Progenitor cell of endocrine pancreas (in vitro differentiated cells): ENCODE measurements around the gene SMIM9. TPM values are rescaled to one million over a fixed set of nuclear protein-coding genes. Genes with fewer than 3 reads are reported as not detected.

ENCODE experiments used
- DNase-seq: peaks from one replicate; pipeline ENCODE4 v3.0.0; 2021; ENCODE audit warnings: low spot score; ENCODE audit not compliant: unreplicated experiment
- H3K27ac Mint-ChIP-seq: 2 replicates; pipeline ENCODE4 v1.8.0; 2021; ENCODE audit warnings: mild to moderate bottlenecking, moderate library complexity, mixed read lengths
- H3K27me3 Mint-ChIP-seq: 2 replicates; pipeline ENCODE4 v1.8.0; 2021; ENCODE audit warnings: mixed read lengths
- H3K36me3 Mint-ChIP-seq: 2 replicates; pipeline ENCODE4 v1.8.0; 2022; ENCODE audit warnings: mixed read lengths; ENCODE audit not compliant: insufficient read depth
- H3K4me1 Mint-ChIP-seq: 2 replicates; pipeline ENCODE4 v1.8.0; 2021; ENCODE audit warnings: low read depth, mixed read lengths
- H3K4me3 Mint-ChIP-seq: 2 replicates; pipeline ENCODE4 v1.8.0; 2021; ENCODE audit warnings: low read depth, mild to moderate bottlenecking, moderate library complexity, mixed read lengths
- H3K9me3 Mint-ChIP-seq: 2 replicates; pipeline ENCODE4 v1.8.0; 2021; ENCODE audit warnings: low read depth, mixed read lengths
- CTCF ChIP-seq: fragments of 200-600 bp; sonication (generic); IDR thresholded peaks from one replicate; pipeline ENCODE4 v1.5.0; 2021; ENCODE audit warnings: antibody characterized with exemption, mild to moderate bottlenecking; ENCODE audit not compliant: unreplicated experiment
- total RNA-seq: library from RNA; stranded (reverse); gene quantifications from 2 replicates; pipeline ENCODE4 v1.2.1, GENCODE V29; 2021

Gene SMIM9
- total RNA-seq, 1 donor from 2014 or later, result not detected

DNA sequence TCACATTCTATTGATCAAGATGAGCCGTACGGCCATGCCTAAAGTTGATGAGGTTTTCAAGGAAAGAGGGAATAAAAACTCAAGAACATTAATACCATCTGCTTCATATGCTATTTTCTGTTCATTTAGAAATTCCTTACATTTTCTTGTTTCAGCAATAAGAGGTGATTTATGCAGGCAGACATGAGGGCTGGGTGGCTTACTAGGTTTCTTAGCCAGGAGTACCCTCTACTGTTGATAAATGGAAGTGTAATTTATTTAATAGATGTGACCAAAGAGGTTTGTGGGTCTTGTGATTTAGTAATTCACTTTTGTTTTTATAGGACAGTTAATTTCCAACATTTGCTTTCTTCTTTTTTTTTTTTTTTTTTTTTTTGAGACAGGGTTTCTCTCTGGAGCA is 6.4 kb upstream of the SMIM9 start:
- H3K36me3 Mint-ChIP-seq, result no peaks in the 10 kb centered on the region
- no peaks in the 10 kb centered on the region for H3K27me3 Mint-ChIP-seq
- no peak for DNase-seq
- H3K9me3 Mint-ChIP-seq, result peaks cover 17% of the 10 kb centered on the region
- H3K27ac Mint-ChIP-seq, result no peak overlapping the region
- H3K4me3 Mint-ChIP-seq, result no peak overlapping the region
- H3K4me1 Mint-ChIP-seq, result no peaks in the 10 kb centered on the region
- peak; percentile 47 for TF ChIP-seq CTCF

GRCh38 chrX:154836163-154836562 is 1.7 kb upstream of the SMIM9 start:
- DNase-seq, result no peak
- Mint-ChIP-seq H3K36me3 (no peaks in the 10 kb centered on the region), H3K9me3 (peaks cover 19% of the 10 kb centered on the region), H3K27me3 (no peaks in the 10 kb centered on the region), H3K4me3 (no peak overlapping the region), H3K4me1 (no peaks in the 10 kb centered on the region), H3K27ac (no peak overlapping the region)
- no peak for TF ChIP-seq CTCF

GRCh38 chrX:154833746-154834274 is 652 bp downstream of the SMIM9 start:
- no peaks in the 10 kb centered on the region for H3K27me3 Mint-ChIP-seq
- no peak for DNase-seq
- H3K4me3 Mint-ChIP-seq, result no peak overlapping the region
- no peak for TF ChIP-seq CTCF
- H3K4me1 Mint-ChIP-seq, result no peaks in the 10 kb centered on the region
- peaks cover 21% of the 10 kb centered on the region for H3K9me3 Mint-ChIP-seq
- H3K36me3 Mint-ChIP-seq, result no peaks in the 10 kb centered on the region
- H3K27ac Mint-ChIP-seq, result no peak overlapping the region

DNA sequence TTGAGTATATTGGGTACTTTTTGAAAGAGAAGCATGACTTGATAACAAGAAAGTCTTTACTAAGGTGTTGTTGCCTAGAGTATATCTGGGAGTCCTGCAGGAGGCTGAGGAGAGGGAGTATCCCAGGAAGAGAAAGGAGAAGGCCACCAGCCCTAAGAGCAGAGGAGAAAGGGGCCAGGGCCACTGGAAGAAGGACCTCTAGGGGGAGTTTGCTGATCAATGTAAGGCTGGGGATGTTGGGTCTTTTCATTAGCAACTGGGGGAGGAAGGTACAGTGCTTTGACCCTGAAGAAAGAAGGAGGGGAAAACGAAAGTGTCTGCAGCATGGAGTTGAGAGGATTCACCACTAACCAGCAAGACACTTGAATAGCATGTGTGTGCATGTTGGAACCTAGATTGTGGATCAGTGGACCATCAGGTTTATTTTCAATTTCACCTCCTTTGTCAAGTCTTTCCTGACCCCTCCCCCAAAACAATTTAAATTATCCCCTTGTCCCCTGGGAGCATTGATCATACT is 4.5 kb downstream of the SMIM9 start:
- Mint-ChIP-seq H3K4me1 (no peaks in the 10 kb centered on the region), H3K4me3 (no peak overlapping the region), H3K27ac (no peak overlapping the region), H3K36me3 (no peaks in the 10 kb centered on the region), H3K9me3 (peaks cover 21% of the 10 kb centered on the region), H3K27me3 (no peaks in the 10 kb centered on the region)
- TF ChIP-seq CTCF, result no peak
- DNase-seq, result no peak

- no peak for TF ChIP-seq CTCF
- Mint-ChIP-seq H3K27me3 (no peaks in the 10 kb centered on the region), H3K36me3 (no peaks in the 10 kb centered on the region), H3K27ac (no peak overlapping the region), H3K4me3 (no peak overlapping the region), H3K4me1 (no peaks in the 10 kb centered on the region), H3K9me3 (peaks cover 24% of the 10 kb centered on the region)
- DNase-seq, result no peak
Measured at GRCh38 chrX:154829134-154829533, 5.3 kb downstream of the SMIM9 start.
